GM21515 (cell line): ENCODE data around the gene CTNND2.
"Not testable (repeated sequence)": the region's sequence is repeated elsewhere in the genome, so short reads cannot be mapped to it uniquely, and the experiment has no call there.

Experiments used
- ATAC-seq: cut with Tn5 transposase; IDR thresholded peaks from one replicate; pipeline ENCODE4 v1.9.1; 2021; ENCODE audit not compliant: unreplicated experiment

The CTNND2 gene

DNA sequence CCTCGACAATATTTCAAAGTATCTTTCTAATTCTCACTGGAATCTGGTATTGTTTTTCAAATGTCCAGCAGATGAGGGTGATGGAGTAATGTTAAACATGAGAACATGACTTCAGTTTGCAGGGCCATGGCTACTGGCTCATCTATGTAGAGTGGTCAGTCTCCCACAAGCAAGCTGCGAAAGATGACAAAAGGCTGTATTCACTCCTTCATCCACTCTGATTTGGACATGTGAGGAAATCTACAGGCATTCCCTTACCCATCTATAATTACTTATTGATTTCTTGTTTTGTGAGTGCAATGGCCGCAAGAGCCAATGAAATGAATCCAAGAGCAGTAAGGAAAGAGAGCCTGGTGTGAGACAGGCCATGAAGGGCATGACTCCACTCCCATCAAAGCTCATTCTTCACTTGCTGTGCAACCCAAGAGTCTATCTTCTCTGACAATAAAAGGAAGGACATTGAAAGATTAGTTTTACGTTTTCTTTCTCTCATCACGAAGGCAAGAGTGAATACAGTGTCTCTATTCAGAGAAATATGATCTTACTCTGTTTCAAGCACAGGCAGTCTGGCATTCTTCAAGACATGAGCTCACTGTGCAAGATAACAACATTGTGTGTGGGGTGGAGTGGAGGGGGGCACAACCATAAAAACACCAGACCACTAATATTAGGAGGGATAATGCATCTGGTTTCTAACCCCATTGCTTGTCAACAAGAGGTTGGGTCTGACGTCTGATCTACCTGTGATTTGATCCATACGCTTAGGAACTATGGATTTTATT lies 893.6 kb downstream of the CTNND2 start:
- ATAC-seq, result no peak

DNA sequence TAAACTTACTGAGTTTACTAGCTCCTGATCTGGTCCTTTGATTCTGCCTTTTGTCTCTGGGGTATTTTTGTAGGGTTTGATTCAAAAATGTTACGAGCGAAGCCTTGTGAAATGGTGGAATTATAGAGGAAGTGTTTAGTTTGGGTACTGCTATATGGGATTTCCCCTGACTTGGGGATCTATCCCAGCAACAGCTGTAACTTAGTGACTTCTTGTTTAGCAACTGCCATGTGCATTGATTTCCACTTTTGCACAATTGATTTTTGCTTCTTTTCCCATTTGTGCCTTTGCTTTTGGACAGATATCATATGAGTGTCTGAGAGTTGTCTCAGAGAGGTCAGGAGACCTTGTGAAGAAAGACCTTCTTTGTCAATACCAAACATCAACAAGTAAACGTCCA lies 894.7 kb downstream of the CTNND2 start:
- no peak for ATAC-seq

DNA sequence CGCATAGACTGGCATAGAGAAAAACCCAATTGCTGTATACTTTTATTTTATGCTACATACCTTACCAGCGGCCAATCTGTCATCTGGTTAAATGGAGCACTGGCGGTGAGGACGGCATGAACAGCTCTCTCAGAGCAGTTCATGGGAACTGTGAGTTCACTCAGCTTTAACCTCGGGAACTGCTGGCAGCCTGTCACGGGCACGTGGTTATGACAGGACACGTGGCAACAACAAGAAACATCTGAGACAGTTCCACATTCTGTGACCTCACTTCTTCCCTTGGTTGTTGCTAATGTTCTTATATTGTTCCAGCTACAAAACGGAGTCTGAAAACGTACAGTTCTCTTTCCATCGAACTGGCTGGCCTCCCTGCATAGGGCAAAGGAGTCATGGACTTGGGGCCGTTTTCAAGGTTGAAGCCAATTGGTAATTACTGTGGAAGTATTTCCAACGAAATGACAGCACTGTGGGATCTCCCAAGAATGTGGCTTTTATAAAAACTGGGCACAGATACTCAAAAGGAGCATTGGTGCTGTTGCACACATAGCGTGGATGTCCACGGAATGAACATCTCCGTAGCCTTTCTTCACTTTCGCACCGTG lies 896.9 kb downstream of the CTNND2 start:
- ATAC-seq, result no peak

DNA sequence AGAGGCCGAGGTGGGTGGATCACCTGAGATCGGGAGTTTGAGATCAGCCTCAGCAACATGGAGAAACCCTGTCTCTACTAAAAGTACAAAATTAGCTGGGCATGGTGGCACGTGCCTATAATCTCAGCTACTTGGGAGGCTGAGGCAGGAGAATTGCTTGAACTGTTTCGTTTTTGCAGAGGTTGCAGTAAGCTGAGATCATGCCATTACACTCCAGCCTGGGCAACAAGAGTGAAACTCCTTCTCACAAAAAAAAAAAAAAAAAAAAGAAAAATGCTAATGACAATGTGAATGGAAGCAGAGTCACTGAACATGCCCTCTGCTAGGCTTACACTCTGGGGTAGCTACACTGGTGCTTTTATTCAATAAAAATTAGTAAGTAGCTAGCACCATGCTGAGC lies 899.7 kb downstream of the CTNND2 start:
- not testable (repeated sequence) for ATAC-seq

DNA sequence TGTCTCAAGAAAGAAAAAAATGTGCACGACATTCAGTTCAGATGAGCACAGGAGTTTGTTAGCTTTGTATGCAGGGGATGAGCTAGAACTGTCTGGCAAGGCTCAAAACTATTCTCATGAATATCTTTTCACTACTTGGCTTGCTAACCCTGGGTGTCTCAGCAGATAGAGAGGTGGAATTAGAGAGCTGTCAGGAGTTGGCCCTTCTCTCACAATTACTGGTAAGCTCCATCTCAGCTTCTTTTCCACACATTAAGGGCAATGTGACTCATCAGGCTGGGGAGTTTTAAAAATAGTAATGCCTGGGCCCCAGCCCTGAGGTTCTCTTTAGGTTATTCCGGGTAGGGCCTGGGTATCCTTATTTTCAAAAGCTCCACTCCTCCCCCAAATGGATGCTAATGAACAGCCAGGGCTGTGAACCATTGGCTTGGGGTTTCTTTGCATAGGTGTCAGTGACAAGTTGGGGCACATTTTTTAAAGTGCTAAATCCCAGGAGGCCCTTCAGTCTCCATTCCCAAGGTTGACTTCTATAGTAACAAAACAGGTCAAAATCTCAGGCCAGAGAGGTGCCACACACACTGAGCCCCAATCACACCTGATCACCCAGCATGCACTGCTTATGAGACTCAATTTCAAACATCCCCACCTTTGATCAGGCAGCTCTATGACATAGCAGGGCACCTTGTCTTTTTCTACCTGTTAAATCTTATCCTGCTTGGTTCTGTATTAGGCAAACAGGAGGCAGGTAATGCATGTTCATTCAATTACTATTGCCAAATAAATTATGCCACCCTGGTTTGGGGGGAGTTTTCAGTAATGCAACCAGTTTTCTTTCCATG lies 903.5 kb downstream of the CTNND2 start:
- no peak for ATAC-seq

DNA sequence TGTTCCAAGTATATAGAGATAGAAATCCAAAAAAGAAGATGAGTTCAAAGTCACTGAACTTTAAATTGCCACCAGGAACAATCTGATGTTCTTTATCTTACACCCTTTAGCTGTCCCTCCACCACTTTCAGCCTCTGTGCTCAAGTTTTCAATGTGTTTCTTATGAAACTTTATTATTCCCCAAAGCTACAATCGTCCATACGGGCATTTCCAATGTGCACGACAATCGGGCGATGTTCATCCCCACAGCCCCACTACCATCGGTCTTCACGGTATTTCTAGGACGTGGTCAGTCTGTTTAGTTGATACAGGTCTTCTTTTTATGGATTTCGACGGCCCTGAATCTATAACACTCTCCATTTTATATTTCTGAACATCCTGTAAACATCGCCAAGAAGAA lies 904.5 kb downstream of the CTNND2 start:
- ATAC-seq, result no peak

DNA sequence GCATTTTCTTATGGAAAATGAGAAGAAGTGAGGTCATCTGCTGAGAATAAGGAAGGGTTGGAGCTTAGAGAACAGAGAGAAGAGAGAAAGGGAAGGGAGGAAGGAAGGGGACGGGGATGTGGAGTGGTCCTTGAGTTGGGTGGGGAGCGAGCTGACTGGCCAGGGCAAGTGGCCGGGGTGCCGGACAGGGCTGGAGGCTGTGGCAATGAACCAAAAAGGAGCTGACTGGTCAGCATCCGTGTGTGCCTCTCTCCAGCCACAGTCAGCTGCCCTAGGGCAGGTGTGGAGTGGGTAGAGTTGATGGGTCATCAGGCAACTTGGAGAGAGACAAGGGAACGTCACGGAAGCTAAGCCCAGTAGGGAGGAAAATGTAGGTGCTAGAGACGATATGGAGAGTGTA lies 908.4 kb downstream of the CTNND2 start:
- no peak for ATAC-seq

DNA sequence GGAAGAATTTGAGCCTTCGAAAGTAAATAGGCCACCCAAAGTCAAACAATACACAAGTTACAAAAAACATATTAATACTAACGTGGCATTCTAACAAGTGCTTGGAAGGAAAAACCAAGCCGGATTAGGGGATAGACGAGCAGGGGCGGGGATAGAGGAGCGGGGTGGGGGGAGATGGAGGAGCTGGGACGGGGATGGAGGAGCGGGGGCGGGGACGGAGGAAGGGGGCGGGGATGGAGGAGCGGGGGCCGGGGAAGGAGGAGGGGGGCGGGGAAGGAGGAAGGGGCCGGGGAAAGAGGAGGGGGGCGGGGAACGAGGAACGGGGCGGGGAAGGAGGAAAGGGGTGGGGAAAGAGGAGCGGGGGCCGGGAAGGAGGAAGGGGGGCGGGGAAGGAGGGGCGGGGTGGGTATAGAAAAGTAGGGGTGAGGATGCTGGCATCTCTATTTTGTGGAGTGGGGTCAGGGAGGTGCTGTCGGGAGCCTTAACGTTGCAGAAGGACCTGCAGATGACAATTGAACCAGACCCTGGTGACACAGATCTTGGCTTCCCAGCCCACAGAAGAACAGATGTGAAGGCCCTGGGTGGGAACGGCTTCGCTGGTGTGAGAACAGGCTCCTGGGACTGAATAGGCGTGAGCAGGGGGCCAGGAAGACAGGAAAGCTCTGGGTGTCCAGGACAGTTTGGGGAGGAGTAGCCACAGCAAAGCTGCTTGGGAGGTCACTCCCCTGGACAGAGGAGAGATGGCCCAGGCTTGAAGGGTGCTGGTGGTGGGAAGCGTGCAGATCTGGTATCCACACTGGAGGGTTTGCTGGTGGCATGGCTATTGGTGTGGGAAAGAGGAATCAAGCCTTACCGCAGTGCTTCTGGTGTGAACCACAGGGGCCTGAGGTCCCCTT lies 909.9 kb downstream of the CTNND2 start:
- ATAC-seq, result no peak

DNA sequence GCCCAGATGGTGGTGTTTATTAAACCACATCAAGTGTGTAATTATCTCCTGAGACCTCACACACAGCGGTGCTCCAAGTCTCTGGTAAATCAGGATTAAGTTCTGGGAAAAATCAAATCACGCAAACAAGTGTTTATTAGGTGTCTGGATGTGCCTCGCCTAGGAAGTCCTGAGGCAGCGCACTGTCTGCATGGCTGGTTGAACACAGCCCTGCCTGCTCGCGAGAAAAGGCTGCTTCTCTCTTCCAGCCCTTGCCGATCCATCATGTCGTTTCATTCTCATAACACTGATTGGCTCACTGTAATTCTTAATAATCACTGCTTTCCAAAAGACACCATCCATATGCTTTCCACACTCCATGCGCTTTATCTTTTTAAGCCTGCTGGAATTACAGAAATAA lies 913.6 kb downstream of the CTNND2 start:
- ATAC-seq, result no peak

DNA sequence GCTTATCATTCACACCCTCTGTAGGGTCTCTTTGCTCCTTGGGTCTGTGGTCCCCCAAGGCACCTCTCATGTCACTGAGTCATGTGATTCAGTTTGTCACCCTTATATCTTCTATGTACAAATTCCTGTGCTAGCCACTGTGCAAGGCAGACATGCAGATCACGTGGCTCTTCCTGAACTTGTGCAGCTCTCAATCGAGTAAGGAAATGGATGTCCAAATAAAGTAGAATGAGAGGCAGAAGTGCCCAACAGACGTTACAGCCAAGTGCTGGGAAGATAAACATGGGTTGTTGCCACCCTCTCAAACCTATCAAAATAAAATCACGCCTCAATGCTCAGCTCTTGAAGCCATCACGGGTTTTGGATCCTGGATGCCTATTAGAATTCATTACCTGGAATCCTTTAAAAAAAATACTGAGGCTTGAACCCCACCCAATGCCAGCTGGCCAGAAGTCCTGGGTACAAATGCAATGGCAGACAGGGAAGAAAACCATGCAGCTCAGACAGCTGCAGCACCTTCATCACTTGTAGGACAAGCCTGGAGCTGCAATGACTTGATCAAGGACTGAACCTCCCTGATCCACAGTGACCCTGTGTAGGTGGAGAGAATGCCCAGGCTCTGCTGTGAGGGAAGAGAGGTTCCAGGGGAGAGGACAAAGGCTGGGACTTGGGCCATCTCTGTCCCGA lies 914.5 kb downstream of the CTNND2 start:
- no peak for ATAC-seq

DNA sequence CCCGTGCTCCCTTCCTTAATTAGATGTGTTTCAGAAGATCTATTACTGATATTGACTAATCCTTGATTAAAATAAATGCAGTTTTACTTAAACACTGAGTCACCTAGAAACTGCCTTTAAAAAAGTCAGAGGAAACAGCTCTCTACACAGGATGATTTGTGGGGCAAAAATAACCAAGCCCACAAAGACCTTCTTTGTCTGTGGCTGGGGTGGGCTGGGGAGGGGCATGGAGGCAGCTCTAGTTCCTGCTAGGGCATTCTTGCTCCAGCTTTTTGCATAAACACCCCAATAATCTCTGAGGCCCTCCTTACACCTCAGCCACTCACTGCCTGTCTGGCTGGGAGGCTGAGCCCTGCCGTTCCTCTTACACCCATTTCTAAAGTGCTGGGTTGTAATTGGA lies 915.6 kb downstream of the CTNND2 start:
- no peak for ATAC-seq

DNA sequence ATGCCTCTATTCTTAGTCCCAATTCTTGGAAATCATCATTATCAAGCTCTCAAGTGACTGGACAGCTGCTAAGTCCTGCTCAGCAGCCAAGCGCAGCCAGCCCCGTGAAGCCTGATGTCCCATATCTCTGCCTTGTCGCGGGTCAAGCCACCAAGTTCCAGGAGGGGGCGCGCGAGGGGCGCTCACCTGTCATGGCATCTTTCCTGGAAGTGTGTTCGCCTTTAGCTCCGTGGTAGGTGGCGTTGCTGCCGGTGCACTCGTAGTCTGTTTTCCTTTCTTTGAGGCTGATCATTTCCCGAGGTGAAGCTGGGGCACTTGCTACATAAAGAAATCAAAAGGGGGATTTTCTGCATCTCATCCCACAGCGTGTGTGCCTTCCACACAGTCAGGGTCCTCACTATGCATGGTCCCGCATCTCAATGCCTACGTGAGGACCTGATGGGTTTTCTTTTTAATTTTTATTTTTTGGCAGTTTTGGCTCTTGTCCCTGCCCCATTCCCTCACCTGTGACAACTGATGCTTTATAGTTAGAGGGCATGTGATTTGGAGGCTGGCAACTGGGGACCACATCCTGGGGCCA lies 916.2 kb downstream of the CTNND2 start:
- ATAC-seq, result peak; percentile 86

DNA sequence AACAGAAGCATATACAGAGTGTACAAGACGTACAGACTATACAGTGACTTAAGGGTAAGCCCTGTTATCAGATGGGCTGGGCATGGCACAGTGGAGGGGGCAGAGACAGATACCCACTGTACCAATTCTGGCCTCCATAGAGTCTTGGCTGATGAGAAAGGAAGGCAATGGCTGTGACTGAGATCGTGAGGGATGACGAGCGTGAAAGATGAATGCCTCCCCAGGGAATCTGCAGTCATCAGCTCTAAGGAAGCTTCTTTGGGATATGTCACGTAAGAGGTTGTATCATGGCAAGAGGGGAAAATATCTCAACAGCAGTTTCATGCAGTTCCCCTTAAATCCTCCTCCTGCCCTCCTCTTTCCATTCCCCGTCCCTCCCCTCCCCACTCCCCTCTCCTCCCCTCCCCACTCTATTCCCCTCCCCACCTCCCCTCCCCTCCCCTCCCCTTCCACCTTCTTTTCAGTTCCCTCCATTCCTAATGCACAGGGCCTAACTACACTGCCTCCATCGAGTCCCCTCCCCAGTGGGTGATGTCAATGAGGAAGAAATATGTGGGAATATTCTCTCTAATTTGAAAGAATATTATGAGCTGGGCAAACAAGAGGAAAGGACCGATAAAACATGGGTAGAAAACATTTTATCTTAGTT lies 916.8 kb downstream of the CTNND2 start:
- no peak for ATAC-seq

DNA sequence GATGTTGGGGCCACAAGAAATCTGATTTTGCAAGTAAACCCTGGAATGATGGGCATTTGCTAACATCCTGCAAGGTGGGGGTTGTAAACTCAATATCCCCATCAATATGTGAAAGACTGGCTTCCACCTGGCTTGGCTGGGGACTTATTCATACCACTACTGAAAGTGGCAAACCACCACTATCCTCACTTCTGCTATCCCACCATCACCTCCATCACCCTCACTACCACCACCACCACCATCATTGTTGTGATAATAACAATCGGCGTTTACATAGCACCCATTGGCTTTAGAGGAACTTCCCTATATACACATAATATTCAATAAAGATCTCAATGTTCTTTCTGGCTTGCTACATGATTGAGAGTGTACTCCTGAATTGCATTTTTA lies 918.5 kb downstream of the CTNND2 start:
- no peak for ATAC-seq

DNA sequence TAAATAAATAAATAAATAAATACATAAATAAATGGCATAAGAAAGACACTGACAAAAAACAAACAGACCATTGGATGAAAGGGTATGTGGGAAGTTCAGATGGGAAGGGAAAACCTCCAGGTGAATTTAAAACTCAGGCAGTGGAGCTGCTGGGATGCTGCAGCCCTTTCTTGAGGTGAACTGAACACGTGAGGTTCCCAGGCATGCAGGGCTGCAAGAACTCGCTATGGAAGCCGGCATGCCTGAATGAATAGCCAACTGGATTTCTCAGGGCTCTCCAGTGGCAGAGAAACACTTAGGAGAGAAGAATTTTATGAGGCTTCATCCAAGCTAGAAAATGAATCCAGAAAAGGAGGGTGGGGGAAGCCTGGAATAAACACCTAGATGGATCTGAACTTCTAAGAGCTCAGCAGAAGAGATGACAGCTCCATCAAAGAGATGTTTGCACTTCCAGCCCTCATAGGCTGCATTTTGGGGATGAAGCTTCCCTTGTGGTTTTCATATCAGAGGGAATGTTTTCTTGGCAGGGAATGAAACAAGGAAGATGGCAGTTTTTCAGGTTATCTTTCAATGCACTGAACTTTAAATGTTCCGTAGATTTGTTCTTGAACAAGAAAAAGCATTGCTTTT lies 919.0 kb downstream of the CTNND2 start:
- no peak for ATAC-seq

DNA sequence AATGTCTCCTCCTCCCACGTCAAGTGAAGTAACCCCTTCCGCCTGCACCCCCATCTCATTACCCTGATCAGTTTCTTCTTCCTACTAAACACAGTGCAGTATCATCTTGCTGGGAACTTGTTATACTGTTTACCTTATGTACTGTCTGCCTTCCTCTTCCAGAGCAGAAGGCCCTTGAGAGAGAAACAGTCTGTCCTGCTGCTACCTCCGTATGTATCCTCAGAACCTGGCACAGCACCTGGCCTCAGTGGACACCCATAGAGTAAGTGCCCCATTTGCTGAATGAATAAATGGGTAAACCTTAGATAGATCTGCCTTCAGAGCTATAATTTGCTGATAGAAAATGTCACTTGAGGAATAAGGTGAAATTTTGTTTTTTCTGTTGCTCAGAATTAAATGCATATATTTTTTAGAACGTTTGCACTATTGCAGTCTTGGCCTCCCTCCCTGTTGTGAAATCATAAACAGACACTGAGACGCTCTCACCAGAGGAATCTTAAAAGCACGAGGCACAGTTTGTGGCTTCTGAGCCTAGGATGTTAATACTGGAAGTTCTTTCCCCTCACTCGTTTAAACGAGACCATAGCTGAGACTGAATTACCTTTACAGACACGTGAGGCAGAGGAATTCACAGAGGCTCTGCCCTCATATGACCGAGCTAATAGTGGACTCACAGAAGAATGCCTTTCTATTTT lies 920.1 kb downstream of the CTNND2 start:
- no peak for ATAC-seq

DNA sequence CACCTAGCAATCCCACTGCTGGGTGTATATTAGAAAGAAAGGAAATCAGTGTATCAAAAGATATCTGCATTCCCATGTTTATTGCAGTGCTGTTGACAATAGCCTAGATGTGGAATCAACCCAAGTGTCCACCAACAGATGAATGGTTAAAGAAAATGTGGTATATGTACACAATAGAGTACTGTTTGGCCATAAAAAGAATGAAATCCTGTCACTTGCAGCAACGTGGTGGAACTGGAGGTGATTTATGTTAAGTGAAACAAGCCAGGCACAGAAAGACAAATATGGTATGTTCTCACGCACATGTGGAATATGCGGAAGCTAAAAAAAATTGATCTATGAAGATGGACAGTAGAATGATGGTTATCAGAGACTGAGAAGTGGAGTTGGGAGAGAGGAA lies 921.6 kb downstream of the CTNND2 start:
- no peak for ATAC-seq

DNA sequence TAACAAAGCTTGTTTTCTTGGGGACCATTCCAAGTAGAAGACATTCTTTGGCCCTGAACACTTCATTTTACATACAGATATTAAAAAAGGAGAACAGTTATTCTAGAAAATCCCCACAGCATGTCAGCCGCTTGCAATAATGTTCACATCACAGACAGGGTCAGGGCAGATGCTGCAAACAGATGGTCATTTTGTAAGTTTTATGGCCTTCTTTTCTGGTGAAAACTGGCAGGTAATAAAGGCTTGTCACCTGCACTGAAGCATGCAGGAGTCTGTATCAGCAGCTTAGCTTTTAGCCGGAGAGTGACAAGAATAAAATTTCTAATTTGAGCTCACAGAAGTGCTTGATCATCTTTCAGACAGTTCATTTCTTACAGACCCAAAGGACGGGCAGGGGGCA lies 922.3 kb downstream of the CTNND2 start:
- ATAC-seq, result no peak

DNA sequence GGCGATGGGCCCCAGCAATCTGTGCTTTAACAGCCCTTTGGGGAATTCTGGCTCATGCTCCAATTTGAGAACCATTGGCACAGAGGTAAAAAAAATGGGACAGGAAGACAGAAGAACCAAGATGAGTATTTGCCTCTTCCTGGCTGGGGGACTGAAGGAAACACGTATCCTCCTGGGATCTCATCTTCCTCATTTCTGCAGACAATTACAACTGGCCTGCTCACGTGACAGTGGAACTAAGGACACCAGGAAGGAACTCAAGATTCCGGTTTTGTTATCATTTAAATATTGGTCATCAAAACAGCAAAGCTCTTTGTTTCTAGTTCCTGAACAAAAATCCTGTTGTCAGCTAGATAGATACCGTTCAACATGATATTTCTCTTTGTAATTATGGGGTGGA lies 927.2 kb downstream of the CTNND2 start:
- ATAC-seq, result no peak
